AG09309 (cell line): ENCODE measurements around the gene CLBA1.
A peak's percentile ranks its signal among the peaks of the same experiment; 100 is the strongest.
"Not testable (repeated sequence)": the region's sequence is repeated elsewhere in the genome, so short reads cannot be mapped to it uniquely, and the experiment has no call there.

Source experiments
- DNase-seq: peaks from one replicate; pipeline ENCODE4 v3.0.0-alpha.2; 2010; ENCODE audit warnings: low read depth
- H3K4me3 ChIP-seq: 2 replicates; pipeline ENCODE4 v1.5.1; 2011; ENCODE audit warnings: mild to moderate bottlenecking, low read depth, low read length, moderate library complexity; ENCODE audit not compliant: control insufficient read depth
- CTCF ChIP-seq: IDR thresholded peaks from 2 replicates; pipeline ENCODE4 v1.5.1; 2011; ENCODE audit warnings: mild to moderate bottlenecking, low read depth, low read length, inconsistent platforms; ENCODE audit not compliant: insufficient read depth, control insufficient read depth; ENCODE audit errors: missing control alignments

CLBA1 gene

DNA sequence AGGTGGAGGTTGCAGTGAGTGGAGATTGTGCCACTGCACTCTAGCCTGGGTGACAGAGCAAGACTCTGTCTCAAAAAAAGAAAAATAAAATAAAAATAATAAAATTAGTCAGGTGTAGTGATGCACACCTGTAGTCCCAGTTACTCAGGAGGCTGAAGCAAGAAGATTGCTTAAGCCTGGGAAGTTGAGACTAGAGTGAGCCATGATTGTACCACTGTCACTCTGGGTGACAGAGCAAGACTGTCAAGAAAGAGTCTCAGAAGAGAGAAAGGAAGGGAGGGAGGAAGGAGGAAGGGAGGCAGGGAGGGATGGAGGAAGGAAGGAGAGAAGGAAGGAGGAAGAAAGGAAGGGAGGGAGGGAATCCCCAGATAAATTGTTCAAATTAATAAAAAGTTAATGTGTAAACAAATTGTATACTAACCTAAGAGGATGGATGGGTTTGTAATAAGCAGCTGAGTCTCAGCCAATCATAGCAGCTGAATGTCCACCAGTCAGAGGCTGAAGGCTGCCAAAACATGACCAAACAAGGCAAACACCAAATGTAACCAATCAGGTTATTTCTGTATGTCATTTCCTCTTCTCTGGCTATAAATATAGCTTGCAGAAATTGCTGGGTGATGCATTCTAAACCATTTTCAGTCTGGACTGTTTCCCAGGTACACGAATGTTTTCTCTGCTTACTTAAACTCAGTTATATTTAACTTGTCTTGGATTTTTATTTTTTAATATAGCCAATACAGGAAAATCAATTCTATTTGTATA lies 41.4 kb downstream of the CLBA1 start:
- H3K4me3 ChIP-seq = no peak overlapping the region
- DNase-seq = no peak
- TF ChIP-seq CTCF = no peak

- DNase-seq, H3K4me3 ChIP-seq: not testable (repeated sequence)
Measured at GRCh38 chr14:105027718-105028117, 42.1 kb downstream of the CLBA1 start.

- TF ChIP-seq CTCF = no peak
- H3K4me3 ChIP-seq = no peak overlapping the region
- no peak for DNase-seq
Measured at GRCh38 chr14:105028251-105028927, 42.8 kb downstream of the CLBA1 start.

- TF ChIP-seq CTCF = no peak
- no peak overlapping the region for H3K4me3 ChIP-seq
- DNase-seq = no peak
Measured at GRCh38 chr14:105029402-105029801, 43.8 kb downstream of the CLBA1 start.

DNA sequence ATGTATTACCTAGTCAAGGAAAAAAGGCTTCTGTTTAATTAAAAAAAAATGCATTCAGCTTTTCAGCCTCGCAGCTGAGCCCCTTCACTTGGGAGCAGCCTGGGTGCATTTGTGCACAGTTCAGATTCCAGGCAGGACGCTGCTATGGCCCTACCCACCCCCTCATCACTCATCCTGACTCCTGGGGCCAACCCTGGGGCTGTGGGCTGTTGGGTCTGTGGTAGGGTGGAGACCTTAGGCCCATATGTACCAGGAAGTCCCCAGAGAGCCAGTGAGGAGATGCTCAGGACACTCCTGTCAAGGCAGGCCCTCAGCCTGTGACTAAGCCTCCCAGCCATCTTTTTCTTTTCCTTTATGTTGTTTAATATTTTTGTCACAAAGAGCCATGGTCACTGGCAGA lies 44.6 kb downstream of the CLBA1 start:
- H3K4me3 ChIP-seq = no peak overlapping the region
- no peak for TF ChIP-seq CTCF
- no peak for DNase-seq

GRCh38 chr14:105030836-105031396 lies 45.3 kb downstream of the CLBA1 start:
- no peak overlapping the region for H3K4me3 ChIP-seq
- no peak for DNase-seq
- TF ChIP-seq CTCF = no peak

DNA sequence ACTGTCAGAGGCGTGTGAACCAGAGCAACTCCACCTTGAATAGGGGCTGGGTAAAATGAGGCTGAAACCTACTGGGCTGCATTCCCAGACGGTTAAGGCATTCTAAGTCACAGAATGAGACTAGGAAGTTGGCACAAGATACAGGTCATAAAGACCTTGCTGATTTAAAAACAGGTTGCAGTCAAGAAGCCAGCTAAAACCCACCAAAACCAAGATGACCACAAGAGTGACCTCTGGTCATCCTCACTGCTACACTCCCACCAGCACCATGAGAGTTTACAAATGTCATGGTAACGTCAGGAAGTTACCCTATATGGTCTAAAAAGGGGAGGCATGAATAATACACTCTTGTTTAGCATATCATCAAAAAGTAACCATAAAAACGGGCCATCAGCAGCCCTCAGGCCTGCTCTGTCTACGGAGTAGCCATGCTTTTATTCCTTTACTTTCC lies 46.9 kb downstream of the CLBA1 start:
- not testable (repeated sequence) for H3K4me3 ChIP-seq, DNase-seq

GRCh38 chr14:105033412-105033900 lies 47.9 kb downstream of the CLBA1 start:
- H3K4me3 ChIP-seq = peak overlapping the region; percentile 50
- DNase-seq = not testable (repeated sequence)
